Activated CD8-positive, alpha-beta T cell treated with anti-CD3 and anti-CD28 coated beads for 36 hours (primary cell): Measurements from ENCODE around the gene CTTN. TPM values are rescaled to one million over a fixed set of nuclear protein-coding genes. Genes with fewer than 3 reads are reported as not detected.

ENCODE experiments used
- ATAC-seq: fragments of 200-7000 bp; cut with Tn5 transposase; one replicate; pipeline ENCODE4 v1.10.0; 2021; ENCODE audit warnings: mild to moderate bottlenecking, moderate library complexity
- CTCF ChIA-PET: fragments of 350-600 bp; sonication (Branson Sonifier 250); formaldehyde crosslinking; loops from one replicate; lab custom pipeline; 2021; ENCODE audit warnings: antibody characterized with exemption; lab: Charles Lee
- POLR2A ChIA-PET: fragments of 350-600 bp; sonication (Branson Sonifier 250); formaldehyde crosslinking; loops from one replicate; lab custom pipeline; 2021; ENCODE audit warnings: antibody characterized with exemption; lab: Charles Lee
- DNase-seq: peaks from one replicate; pipeline ENCODE4 v3.0.0-alpha.2; 2020
- H3K27ac Mint-ChIP-seq: one replicate; pipeline ENCODE4 v1.8.0; 2021; ENCODE audit warnings: mild to moderate bottlenecking, mixed read lengths
- H3K27me3 Mint-ChIP-seq: one replicate; pipeline ENCODE4 v1.8.0; 2021; ENCODE audit warnings: mixed read lengths
- H3K36me3 Mint-ChIP-seq: one replicate; pipeline ENCODE4 v1.8.0; 2021; ENCODE audit warnings: low read depth, mixed read lengths
- H3K4me1 Mint-ChIP-seq: one replicate; pipeline ENCODE4 v1.8.0; 2021; ENCODE audit warnings: low read depth, mixed read lengths
- H3K4me3 Mint-ChIP-seq: one replicate; pipeline ENCODE4 v1.8.0; 2021; ENCODE audit warnings: mild to moderate bottlenecking, moderate library complexity, mixed read lengths
- H3K9me3 Mint-ChIP-seq: one replicate; pipeline ENCODE4 v1.8.0; 2021; ENCODE audit warnings: mixed read lengths
- intact Hi-C: fragments of 100-400 bp; cut with micrococcal nuclease; formaldehyde crosslinking; loops from one replicate; pipeline ENCODE4 v1.10.0; 2022
- total RNA-seq, 2 experiments: library from RNA; stranded (reverse); gene quantifications; one replicate each; pipeline ENCODE4 v1.2.3, GENCODE V29; 2021
- TF ChIP-seq, protein P1 (sequence below): fragments of 200-600 bp; IDR thresholded peaks from one replicate; pipeline ENCODE4 v1.8.0; 2022; ENCODE audit warnings: antibody characterized with exemption, mild to moderate bottlenecking

CTTN gene
- total RNA-seq, 2 experiments from 2014 or later: 8.6 to 9.9 TPM

DNA sequence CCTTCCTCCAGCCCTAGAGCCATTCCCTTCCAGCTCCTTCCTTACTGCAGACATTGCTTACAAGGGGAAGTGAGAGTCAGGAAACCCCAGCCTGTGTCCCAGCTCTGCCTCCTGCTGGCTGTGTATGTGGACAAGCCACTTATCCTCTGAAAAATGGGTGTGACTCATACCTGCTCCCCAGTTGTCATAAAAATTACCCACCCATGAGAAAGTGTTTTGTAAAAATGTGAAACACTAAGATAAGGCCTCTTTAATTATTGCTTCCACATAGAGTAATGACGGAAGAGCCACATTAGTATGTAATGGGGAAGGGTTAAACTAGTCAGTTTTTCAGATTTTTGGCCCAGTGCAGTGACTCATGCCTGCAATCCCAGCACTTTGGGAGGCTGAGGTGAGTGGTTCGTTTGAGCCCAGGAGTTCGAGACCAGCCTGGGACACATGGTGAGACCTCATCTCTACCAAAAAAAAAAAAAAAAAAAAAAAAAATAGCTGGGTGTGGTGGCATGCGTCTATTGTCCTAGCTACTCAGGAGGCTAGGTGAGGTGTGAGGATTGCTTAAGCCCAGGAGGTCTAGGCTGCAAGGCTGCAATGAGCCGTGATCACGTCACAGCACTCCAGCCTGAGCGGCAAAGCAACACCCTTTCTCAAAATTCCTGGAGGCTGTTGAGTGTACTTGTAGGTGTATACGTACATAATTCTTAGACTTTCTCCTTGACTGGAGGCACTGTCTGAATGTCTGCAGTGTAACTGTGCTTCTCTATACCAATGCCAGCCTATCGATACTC, 84.9 kb downstream of the CTTN start:
- Mint-ChIP-seq H3K27ac (no peak overlapping the region), H3K4me3 (no peak overlapping the region), H3K4me1 (no peaks in the 10 kb centered on the region), H3K27me3 (peaks cover 5% of the 10 kb centered on the region), H3K36me3 (no peaks in the 10 kb centered on the region), H3K9me3 (no peaks in the 10 kb centered on the region)
- intact Hi-C loops: no loop called here
- POLR2A ChIA-PET: interaction anchor here (0.6 kb wide), 1 partner anchor 531 kb away, joined by 3 read pairs; no protein-coding TSS in a partner anchor
- DNase-seq (no peak), ATAC-seq (no peak)
- TF ChIP-seq, protein P1, sequence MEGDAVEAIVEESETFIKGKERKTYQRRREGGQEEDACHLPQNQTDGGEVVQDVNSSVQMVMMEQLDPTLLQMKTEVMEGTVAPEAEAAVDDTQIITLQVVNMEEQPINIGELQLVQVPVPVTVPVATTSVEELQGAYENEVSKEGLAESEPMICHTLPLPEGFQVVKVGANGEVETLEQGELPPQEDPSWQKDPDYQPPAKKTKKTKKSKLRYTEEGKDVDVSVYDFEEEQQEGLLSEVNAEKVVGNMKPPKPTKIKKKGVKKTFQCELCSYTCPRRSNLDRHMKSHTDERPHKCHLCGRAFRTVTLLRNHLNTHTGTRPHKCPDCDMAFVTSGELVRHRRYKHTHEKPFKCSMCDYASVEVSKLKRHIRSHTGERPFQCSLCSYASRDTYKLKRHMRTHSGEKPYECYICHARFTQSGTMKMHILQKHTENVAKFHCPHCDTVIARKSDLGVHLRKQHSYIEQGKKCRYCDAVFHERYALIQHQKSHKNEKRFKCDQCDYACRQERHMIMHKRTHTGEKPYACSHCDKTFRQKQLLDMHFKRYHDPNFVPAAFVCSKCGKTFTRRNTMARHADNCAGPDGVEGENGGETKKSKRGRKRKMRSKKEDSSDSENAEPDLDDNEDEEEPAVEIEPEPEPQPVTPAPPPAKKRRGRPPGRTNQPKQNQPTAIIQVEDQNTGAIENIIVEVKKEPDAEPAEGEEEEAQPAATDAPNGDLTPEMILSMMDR: no peak
- CTCF ChIA-PET: interaction anchor here (0.7 kb wide), 1 partner anchor 109 kb away, joined by 3 read pairs; no protein-coding TSS in a partner anchor

DNA sequence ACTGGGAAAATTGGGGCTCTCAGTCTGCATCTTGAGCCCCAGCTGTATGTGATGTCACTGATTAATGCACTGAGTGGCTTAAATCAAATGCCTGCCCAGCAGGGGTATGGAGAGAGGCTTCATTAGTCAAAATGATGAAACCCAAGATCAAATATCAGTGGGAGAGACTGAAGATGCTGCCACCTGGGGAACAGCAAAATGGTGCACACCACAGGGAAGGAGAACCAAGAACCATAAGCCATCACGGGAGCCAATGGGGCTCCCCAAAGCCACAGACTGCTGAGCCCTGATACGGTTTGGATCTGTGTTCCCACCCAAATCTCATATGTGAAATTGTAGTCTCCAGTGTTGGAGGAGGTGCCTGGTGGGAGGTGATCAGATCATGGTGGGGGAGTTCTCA, 85.6 kb downstream of the CTTN start:
- peaks cover 5% of the 10 kb centered on the region for H3K27me3 Mint-ChIP-seq
- H3K36me3 Mint-ChIP-seq: no peaks in the 10 kb centered on the region
- intact Hi-C loops: no loop called here
- TF ChIP-seq, protein P1: no peak
- no peaks in the 10 kb centered on the region for H3K4me1 Mint-ChIP-seq
- no peaks in the 10 kb centered on the region for H3K9me3 Mint-ChIP-seq
- DNase-seq (no peak), ATAC-seq (no peak)
- H3K27ac Mint-ChIP-seq: no peak overlapping the region
- CTCF ChIA-PET: interaction anchor here (0.7 kb wide), 1 partner anchor 109 kb away, joined by 3 read pairs; no protein-coding TSS in a partner anchor
- H3K4me3 Mint-ChIP-seq: no peak overlapping the region
- POLR2A ChIA-PET: no interaction called here

DNA sequence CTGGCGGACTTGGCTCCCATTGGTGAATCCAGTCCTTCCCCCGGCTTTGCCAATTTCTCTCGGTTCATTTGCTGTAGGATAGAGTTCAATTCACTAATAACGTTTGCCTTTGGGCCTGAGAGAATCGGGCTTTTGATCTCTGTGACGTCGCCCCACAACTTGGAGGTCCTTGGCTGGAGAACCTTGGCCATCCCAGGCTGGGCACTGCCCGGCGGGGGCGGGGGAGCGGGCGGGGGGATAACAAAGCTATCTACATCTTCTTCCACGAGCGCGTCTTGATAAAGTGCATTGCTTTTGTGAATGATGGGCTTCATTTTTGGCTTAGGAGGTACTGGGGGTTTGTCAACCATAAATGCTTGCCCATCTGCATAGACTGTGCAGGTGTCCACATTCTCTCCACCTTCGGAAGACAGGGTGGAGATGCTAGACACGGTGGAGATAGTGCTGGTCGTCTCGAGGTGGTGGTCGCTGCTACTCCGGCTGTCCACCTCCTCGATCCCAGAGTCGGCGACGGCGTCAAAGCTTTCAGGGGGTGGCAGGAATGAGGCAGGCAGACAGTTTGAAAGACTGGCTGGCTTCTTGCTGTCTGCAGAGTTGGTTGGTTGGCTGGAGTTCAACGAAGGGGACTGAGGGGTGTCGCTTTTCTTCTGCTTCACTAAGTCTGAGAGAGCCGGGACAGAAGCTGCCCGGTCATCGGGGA, 87.1 kb downstream of the CTTN start:
- H3K27me3 Mint-ChIP-seq: peaks cover 5% of the 10 kb centered on the region
- CTCF ChIA-PET: no interaction called here
- TF ChIP-seq, protein P1: no peak
- H3K4me3 Mint-ChIP-seq: no peak overlapping the region
- H3K9me3 Mint-ChIP-seq: no peaks in the 10 kb centered on the region
- H3K4me1 Mint-ChIP-seq: no peaks in the 10 kb centered on the region
- DNase-seq: no peak
- no peak overlapping the region for H3K27ac Mint-ChIP-seq
- no peaks in the 10 kb centered on the region for H3K36me3 Mint-ChIP-seq
- POLR2A ChIA-PET: no interaction called here
- intact Hi-C loops: no loop called here
- no peak for ATAC-seq

DNA sequence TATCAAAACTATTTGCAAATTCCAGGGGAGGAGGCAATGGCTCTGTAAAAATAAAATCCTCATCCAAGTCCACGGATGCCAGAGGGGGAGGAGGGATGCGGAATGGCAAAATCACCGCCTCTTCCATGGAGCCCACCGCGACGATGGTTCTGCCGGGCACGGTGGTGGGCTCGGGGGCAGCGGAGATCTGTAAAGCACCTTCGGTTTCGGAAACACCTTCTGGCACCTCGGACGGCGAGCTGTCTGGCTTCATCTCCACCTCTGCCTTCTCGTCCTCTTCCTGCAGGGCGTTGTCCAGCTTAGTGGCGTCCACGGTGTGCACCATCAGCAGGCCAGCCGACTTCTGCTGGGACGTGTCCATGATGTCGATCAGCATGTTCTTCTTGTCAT, 87.7 kb downstream of the CTTN start:
- no peaks in the 10 kb centered on the region for H3K36me3 Mint-ChIP-seq
- no peaks in the 10 kb centered on the region for H3K4me1 Mint-ChIP-seq
- ATAC-seq: no peak
- ChIA-PET POLR2A (no interaction called here), CTCF (no interaction called here)
- H3K9me3 Mint-ChIP-seq: no peaks in the 10 kb centered on the region
- no peak for DNase-seq
- no peak overlapping the region for H3K4me3 Mint-ChIP-seq
- intact Hi-C loops: no loop called here
- H3K27ac Mint-ChIP-seq: no peak overlapping the region
- TF ChIP-seq, protein P1: no peak
- H3K27me3 Mint-ChIP-seq: peaks cover 5% of the 10 kb centered on the region

Other genes with a start within 250 kb of the CTTN start
- 10 to 100 TPM; 27.6 to 29.6 TPM for gene FADD, start 195.2 kb upstream of the CTTN start, total RNA-seq
- 10 to 100 TPM; 27.2 to 30.9 TPM for gene PPFIA1, start 127.8 kb upstream of the CTTN start, total RNA-seq